ENCODE data around the gene SMIM13. TPM values are rescaled to one million over a fixed set of nuclear protein-coding genes. Genes with fewer than 3 reads are reported as not detected.

Gene SMIM13
- total RNA-seq, 1 donor from 2014 or later, result 8.4 TPM

DNA sequence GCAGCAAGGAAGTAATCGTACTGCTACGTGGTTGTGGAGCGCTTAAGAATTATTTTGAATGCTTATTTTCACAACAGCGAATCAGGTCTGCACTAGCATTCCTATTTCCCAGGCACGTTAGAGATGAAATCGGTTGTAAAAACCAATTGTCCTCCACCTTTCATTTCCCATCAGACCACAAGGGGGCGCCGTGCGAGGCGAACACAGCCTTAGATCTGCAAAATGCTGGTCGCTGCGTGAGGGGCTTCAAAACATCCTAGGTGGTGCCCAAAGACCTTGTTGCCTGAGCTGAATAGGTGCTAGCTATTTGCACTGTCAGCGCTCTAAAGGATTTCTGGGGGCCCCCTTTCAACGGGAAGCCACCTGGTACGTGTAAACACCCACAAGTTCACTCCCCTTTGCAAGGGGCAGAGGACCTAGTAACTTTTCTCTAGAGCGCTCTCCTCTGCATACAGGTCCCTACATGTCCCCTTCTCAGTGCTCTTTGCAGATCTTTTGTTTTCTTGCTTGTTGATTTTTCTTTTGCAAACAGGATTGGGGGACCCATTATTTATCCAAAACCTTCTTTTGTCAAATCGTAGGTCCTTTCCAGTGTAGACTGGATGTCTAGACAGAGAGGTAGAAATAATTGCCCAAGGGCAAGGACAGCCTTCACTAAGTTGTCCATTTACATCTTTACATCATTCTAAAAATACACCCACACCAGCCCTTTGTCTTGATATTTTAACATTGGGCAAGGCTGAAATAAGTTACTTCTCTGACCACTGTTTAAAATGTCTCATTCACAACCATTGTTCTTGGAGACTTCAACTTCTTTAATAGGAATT lies 79.1 kb downstream of the SMIM13 start:
- no peaks in the 10 kb centered on the region for H3K9me3 ChIP-seq
- H3K27me3 ChIP-seq, result no peaks in the 10 kb centered on the region
- no peak overlapping the region for H3K27ac ChIP-seq
- peaks cover 8% of the 10 kb centered on the region for H3K4me1 ChIP-seq
- no peaks in the 10 kb centered on the region for H3K36me3 ChIP-seq
- intact Hi-C loops (cut with DNase I), result no loop called here
- TF ChIP-seq, protein P1, sequence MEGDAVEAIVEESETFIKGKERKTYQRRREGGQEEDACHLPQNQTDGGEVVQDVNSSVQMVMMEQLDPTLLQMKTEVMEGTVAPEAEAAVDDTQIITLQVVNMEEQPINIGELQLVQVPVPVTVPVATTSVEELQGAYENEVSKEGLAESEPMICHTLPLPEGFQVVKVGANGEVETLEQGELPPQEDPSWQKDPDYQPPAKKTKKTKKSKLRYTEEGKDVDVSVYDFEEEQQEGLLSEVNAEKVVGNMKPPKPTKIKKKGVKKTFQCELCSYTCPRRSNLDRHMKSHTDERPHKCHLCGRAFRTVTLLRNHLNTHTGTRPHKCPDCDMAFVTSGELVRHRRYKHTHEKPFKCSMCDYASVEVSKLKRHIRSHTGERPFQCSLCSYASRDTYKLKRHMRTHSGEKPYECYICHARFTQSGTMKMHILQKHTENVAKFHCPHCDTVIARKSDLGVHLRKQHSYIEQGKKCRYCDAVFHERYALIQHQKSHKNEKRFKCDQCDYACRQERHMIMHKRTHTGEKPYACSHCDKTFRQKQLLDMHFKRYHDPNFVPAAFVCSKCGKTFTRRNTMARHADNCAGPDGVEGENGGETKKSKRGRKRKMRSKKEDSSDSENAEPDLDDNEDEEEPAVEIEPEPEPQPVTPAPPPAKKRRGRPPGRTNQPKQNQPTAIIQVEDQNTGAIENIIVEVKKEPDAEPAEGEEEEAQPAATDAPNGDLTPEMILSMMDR (IDR thresholded peaks at IDR 0.05), result peak; percentile 85
- ATAC-seq, result peak; percentile 83
- peak; percentile 82 for DNase-seq
- H3K4me3 ChIP-seq, result no peak overlapping the region

DNA sequence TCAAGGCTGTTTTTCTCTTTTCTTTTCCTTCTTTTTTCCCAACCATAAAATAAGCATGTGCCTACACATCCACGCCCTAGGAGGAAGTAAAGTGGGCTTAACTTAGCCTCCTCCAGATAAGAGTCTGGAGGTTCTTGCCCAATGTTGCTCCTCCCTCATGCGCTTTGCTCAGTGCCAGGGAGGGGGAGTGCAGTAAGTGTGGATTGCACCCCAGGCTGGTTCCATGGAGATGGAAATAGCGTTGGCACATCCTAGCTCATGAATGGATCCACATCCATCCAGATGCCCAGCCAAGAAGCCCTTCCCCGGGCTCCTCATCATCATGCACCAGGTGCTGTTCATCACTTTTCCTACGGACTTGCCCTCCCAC lies 80.6 kb downstream of the SMIM13 start:
- Histone ChIP-seq H3K4me1 (peaks cover 8% of the 10 kb centered on the region), H3K27me3 (no peaks in the 10 kb centered on the region), H3K27ac (no peak overlapping the region), H3K9me3 (no peaks in the 10 kb centered on the region), H3K4me3 (no peak overlapping the region), H3K36me3 (no peaks in the 10 kb centered on the region)
- peak; percentile 83 for ATAC-seq
- no peak for DNase-seq
- intact Hi-C loops (cut with DNase I), result no loop called here
- TF ChIP-seq, protein P1 (IDR thresholded peaks at IDR 0.05), result no peak

GRCh38 chr6:11177271-11177670 lies 83.6 kb downstream of the SMIM13 start:
- TF ChIP-seq, protein P1 (IDR thresholded peaks at IDR 0.05), result no peak
- DNase-seq (no peak), ATAC-seq (no peak)
- Histone ChIP-seq H3K4me3 (no peak overlapping the region), H3K27ac (no peak overlapping the region), H3K36me3 (no peaks in the 10 kb centered on the region), H3K27me3 (no peaks in the 10 kb centered on the region), H3K4me1 (peaks cover 6% of the 10 kb centered on the region), H3K9me3 (no peaks in the 10 kb centered on the region)
- intact Hi-C loops (cut with DNase I), result no loop called here

GRCh38 chr6:11179088-11179418 lies 85.4 kb downstream of the SMIM13 start:
- no peak overlapping the region for H3K27ac ChIP-seq
- no peaks in the 10 kb centered on the region for H3K9me3 ChIP-seq
- no peaks in the 10 kb centered on the region for H3K4me1 ChIP-seq
- no peak for ATAC-seq
- no peak for DNase-seq
- H3K4me3 ChIP-seq, result no peak overlapping the region
- no peaks in the 10 kb centered on the region for H3K27me3 ChIP-seq
- TF ChIP-seq, protein P1 (IDR thresholded peaks at IDR 0.05), result no peak
- intact Hi-C loops (cut with DNase I), result no loop called here
- H3K36me3 ChIP-seq, result peaks cover 15% of the 10 kb centered on the region

- no peaks in the 10 kb centered on the region for H3K4me1 ChIP-seq
- no peak overlapping the region for H3K4me3 ChIP-seq
- no peak overlapping the region for H3K27ac ChIP-seq
- no peaks in the 10 kb centered on the region for H3K27me3 ChIP-seq
- H3K9me3 ChIP-seq, result no peaks in the 10 kb centered on the region
- DNase-seq, result no peak
- ATAC-seq, result peak; percentile 34
- intact Hi-C loops (cut with DNase I), result no loop called here
- H3K36me3 ChIP-seq, result peaks cover 21% of the 10 kb centered on the region
- TF ChIP-seq, protein P1 (IDR thresholded peaks at IDR 0.05), result no peak
Measured at GRCh38 chr6:11179419-11180202, 86.0 kb downstream of the SMIM13 start.
